ENCODE results near the gene PPP2R2C.

Gene PPP2R2C

DNA sequence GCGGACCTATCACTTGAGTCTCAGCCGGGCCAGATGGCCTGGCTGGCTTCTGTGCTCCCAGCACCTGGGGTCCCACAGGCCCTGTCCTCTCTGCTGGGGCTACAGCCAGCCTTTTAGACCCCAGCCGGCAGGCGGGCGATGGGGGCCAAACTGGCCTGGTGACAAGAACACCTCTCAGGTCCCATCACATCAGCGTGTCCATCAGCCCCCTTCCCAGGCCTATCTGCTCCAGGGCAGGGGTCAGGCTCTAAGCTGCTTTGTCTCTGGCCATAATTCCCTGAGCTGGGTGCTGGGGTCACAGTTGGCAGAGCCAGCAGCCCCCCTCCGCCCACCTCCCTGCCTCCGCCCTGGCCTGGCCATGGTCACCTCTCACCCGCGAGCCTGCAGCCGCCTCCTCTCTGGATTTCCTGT is 77.7 kb downstream of the PPP2R2C start:
- DNase-seq: no peak

DNA sequence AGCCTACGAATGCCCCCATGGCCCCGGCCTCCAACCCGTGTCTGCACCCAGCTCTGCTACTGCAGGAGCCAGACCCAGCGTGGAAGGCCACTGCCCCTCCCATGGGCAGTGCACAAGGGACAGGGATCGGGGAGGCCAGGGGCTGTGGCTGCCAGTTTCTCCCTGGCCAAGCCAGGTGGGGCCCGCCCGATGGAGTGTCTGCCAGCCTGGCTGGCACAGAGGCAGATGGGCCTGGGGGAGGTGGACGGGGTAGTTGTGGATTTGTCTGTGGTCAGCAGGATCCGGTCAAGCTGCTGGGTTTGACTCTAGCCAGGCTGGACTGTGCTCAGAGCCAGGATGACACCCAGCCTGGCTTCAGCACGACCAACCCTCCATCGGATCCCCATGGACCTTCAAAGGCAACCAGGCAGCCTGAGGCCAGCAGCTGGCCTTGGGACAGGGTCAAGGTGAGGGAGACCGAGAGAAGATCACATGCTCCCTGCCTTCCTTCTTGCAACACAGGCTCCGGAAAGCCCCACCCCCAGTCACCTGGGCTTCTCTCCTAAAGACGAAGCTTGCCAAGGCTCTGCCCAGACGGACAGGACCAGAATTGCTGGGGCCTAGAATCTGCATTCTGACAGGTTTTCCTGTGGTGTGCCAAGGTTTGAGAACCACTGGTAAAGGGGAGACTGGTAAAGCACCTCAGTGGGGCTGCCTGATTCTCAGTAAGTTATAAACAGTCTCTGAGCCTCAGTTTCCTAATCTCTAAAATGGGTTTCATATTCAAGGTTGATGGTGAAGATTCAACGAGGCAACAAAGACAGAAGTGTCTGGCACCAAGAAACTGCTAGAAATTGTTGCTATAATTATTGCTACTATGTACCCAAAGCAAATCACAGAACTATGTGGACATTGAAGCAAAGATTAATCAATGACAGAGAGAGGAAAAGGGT is 78.6 kb downstream of the PPP2R2C start:
- DNase-seq: no peak

DNA sequence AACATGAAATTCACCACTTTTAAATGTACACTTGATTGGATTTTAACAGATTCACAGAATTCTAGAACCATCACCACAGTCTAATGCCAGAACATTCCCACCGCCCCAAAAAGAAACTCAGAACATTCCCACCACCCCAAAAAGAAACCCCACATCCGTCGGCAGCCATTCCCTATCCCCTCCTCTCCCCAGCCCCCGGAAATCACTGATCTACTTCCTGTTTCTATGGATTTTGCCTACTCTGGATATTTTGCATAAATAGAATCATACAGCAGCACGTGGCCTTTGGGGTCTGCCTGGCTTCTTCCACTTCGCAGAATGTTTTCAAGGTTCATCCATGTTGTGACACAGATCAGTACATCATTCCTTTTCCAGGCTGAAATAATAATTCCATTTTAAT is 79.3 kb downstream of the PPP2R2C start:
- DNase-seq: no peak

DNA sequence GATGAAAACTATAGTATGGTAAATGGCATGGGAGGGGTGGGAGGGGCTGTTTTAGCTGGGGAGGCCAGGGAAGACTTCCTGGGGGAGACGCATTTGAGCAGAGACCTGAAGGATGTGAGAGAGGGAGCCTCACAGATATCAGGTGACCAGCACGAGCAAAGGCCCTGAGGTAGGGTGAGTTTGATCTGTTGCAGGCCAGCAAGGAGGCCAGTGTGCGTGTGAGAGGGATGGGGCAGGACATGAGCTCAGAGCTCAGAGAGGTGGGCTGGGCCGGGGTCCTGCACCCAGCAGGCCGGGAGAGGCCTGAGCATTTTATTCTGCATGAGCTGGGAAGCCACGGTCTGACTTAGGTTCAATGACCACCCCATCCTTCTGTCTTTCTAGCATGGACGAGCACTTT is 80.0 kb downstream of the PPP2R2C start:
- DNase-seq: no peak

DNA sequence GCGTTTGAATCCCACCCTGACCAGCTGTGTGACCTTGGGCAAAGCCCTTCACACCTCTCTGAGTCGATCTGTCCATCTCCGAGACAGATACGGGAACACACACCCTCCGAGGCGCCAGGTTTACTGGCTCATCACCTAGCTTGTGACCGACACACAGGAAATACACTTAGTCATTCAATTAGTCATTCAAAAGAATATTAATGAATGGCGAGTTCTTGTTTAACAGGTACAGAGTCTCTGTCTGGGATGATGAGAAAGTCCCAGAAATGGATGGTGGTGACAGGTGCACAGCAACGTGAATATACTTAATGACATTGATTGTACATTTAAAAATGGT is 80.6 kb downstream of the PPP2R2C start:
- DNase-seq: no peak

DNA sequence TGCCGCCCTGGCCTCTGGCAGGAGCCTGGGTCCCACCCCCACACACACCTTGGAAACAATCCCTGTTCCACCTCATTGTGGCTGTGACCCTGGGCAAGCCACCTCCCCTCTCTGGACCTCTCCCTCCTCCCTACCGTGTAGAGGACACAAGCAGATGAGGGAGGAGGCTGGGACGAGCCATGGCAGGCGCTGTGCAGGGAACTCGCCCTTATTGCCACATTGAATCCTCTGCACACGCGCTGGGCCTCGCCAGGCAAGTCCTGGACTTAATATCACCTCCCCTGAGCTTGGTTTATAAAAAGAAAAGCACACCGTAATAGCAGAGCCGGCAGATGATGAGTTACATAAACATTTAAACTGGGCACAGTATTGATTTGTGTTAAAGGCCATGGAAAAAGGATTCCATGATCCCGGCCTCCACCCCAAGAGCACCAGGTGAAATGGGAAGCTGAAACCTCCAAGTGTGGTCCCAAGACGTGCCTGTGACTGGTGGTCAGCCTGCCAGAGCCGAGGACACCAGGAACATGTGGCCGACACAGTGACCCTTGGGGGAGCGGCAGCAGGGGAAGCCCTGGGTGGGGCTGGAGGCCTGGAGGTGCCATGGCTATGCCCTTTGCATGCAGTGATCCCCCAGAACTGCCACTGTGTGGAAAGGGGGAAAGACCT is 81.1 kb downstream of the PPP2R2C start:
- no peak for DNase-seq

DNA sequence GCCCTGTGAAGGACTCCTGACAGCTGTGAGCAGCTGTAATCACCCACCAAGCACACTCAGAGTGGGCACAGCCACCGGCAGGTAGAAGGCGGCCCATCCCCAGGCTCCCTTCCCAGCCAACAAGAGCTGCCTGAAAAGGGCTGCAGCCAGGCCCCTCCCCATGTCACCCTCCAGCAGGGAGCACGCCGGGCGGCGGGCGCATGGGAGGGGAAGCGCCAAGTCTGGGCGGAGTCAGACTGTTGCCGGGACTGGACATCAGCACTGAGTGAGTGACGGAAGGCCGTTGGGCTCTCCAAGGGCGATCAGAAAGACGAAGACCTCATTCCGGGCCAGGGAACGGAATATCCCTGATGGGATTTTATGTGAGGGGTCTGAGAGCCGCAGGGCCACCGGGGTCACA is 82.1 kb downstream of the PPP2R2C start:
- DNase-seq: no peak

DNA sequence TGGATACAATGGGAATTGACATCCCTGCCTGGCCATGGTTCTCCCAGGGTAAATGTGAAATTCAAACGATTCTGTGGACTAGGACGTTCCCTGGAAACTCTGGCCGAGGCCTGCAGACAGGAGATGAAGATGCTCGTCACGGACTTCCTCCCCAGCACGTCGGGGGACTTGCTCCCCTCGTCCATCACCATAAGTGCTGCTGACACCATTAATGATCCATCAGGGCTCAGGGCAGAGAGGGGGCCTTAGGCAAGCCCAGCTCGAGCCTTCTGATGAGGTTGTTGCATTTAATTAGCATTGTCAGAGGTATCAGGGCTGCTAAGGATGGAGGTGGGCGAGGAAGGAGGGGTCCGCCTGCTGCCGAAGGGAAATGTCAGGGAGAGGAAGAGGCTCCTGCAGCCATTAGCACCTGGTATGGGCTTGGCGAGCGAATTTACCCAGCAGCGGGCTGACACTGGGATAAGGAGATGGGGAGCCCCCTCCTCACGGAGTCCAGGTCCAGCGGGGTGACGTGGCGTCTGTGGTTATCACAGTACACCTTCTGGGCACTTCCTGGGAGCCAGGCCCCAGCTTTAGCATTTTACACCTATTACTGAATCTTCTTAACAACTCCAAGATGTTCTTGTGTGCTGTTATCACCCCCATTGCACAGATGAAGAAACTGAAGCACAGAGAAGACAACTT is 83.1 kb downstream of the PPP2R2C start:
- DNase-seq: no peak

DNA sequence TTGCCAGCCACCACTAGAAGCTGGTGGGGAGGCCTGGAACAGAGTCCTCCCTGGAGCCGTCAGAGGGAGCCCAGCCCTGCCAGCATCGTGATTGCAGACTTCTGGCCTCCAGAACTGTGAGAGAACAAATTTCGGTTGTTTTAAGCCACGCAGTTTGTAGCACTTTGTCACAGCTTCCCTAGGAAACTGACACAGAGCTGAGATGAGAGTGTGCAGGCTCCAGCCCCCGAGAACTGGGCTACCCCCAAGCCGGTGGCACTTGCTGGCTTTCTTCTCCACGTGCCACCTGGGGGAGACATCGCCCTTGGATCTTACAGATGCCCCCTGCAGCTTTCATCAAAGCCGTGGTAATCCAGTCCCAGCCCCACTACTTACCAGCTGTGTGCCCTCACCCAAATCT is 83.7 kb downstream of the PPP2R2C start:
- no peak for DNase-seq

DNA sequence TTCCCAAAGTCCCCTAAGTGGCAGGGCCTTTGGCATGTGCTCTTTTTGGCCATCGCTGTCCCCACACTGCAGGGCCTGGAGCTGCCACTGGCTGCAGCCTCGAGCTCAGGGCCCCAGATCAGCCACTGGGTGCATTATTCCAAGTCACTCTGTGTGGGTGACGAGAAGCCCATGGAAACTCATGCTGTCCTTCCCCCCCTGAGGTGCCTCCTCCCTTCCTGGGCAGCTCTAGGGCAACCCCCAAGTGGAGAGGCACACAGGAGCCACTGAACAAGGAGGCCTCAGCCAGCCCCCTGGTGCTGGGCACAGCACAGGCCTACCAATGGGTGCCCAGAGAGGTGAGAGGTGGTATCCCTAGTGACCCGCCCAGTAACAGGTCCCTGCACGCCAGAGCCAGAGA is 84.5 kb downstream of the PPP2R2C start:
- no peak for DNase-seq

DNA sequence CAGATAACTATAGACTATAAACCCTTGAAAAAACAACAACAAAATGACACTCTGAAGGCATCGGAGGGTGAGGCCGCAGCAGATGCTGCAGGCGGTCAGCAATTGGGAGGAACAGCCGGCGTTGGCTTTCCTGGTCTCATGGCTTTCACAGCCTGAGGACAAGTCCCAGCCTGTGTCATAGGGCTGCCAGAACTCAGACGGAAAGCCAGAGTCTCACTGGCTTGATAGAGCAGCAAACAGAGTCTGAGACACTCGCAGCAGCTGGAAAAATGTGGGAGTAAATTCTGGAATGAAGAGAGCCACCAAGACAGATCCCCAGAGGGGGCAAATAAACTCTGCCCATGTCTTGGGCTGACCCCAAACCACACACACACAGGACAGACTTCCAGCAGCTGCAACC is 86.3 kb downstream of the PPP2R2C start:
- no peak for DNase-seq

DNA sequence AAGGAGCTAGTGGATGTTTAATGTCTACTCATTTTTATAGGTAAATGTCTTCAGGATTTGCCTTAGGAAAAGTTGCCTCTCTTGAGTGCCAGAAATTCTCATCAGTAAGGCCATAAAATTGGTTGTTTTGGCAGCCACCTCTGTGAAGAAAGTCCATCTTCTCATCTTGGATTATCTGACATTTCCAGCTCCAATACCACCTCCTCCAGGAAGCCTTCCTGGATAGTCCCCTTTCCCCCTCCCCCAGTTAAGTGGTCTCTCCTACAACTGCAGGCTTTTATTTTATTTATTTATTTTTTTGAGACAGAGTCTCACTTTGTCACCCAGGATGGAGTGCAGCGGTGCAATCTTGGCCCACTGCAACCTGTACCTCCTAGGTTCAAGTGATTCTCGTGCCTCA is 87.1 kb downstream of the PPP2R2C start:
- DNase-seq: no peak

DNA sequence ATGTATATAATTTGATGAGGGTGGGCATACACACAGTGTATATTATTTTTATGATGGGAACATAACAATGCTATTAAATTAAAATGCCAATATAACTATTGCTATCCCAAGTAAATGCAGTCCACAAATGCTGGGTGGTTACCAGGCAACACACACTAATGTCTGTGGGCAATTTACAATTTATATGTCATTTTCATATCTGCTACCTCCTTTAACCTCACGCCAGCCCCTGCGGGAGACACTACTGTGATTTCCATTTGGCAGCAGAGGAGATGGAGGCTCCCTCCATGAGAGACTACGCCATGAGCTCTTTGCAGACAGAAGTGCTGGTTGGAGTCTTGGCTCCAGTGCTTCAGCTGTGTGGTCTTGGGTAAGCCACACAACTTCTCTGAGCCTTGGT is 87.9 kb downstream of the PPP2R2C start:
- DNase-seq: no peak

DNA sequence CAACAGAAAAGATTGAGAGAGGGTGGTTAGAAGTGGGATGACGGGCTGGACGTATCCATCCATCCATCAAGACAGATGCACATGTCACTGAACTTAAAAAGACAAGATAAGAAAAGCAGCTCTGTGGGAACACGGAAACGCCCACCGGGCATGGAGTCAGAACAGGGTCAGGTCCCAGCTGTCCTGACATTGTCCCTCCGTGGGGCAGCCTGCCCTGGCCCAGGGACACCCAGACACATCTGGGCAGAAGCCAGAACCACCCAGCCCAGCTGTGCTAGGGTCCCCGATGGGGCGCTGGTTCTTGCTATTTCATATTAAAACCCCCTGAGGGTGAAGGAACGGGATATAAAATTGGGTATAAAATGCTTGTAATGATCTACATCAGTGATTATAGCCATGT is 88.5 kb downstream of the PPP2R2C start:
- DNase-seq: no peak

DNA sequence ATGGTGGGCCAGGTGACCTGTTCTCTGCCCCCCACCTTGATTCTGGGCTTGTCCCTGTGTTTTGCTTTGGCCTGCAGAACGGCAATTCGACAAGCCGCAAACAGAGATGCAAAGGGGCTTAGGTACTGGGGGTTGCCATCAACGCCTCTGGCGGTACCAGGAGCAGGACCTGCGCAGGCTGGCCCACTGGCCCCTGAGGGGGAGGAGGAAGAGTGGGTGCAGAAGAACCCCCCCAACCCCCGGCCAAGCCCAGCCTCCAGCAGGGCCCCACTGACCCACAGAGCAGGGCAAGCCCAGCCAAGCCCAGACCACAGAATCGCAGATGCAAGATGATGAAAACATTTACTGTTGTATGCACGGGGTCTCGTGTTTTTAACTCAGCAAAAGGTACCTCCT is 89.4 kb downstream of the PPP2R2C start:
- no peak for DNase-seq

DNA sequence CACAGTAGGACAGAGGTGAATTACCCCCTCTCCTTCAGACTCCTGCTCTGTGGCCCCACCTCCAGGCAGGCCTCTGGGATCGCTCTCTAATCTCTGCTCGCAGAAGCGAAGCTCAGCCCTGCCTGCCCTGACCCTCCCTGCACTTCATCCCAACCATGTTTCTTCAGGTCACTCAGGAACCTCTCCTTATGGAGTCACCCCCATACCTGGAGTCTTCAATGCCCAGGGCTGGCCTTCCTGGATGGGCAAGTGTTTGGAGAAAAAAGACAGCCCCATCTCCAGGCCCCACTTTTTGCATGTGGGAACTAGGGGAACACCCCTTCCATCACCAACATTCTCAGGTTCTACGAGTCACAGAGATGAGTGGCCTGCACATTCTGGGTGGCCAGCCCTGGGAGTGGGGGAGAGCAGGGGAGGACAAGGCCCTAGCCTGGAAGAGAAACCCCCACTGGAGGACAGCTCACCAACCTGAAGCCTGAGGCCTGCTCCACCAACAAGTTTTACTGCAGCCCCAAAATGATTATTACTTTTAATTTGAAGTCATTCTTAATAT is 90.8 kb downstream of the PPP2R2C start:
- DNase-seq: no peak

DNA sequence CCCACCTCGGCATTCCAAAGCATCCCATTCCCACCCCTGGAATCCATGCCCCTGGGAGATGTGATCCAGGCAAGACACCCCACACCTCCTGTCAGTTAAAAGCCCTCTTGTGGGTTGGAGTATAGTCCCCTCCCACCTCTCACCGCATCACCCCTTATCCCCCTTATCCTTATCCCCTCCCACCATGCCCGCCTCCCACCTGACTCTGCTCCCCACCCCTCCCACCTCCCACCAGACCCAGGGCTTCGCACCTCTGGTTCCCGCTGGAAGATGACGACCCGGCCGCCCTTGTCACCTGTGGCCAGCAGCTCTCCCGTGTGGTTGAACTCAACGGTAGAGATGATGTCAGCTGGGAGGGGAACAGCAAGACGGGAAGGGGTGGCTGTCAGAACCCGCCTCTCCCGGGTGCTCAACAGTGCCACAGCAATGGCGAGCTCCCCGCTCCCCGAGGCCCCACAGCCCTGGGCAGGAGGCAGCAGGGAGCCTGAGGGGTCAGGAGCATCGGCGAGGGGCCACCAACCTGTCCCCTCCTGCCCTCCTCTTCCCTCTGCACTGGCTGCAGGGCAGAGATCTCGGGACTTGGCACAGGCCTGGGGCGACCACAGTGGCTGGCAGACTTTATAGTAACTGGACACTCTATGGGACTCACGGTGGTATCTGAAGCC is 91.5 kb downstream of the PPP2R2C start:
- DNase-seq: no peak

DNA sequence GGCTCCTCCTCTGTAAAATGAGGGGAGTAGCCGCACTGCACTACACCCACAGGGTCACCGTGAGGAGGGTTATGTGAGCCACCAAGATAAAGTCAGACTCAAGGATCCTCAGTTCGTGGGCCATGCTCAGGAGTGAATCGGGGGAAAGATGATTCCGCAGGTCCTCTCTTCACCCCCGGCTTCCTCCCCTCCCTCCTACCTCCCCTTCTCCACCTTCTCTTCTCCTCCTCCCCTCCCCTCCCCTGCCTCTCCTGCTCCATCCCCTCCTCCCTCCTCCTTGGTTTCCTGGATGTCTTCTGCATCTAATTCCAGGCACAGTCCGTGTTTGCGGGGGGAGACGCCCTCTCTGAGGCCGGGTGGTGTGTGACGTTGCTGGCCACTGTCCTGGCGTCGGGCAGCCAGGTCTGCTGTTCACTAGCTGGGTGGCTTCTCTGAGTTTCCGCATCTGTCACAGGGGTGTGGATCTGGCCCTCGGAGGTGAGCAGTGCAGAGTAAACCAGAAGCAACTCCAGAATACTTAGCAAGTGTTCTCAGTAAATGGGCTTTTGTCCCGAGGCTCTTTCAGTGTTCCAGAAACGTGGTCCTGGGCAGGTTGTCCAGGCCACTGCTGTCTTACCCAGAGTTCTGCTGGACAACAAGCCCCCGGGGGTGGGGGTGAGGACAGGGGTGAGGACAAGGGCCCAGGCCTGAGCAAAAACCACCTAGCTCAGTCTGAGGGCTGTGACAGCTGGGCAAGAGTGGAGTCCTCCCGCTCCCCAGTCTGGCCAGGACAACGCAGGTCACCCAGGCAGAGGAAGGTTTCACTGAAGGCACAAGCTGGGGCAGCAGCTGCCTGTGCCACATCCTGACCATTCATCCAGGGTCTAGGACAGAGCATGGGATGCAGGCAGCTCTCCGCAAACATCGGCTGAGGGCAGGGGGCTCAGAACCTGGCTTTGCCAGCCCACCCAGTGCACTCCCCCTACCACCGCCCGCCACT is 92.4 kb downstream of the PPP2R2C start:
- DNase-seq: no peak

DNA sequence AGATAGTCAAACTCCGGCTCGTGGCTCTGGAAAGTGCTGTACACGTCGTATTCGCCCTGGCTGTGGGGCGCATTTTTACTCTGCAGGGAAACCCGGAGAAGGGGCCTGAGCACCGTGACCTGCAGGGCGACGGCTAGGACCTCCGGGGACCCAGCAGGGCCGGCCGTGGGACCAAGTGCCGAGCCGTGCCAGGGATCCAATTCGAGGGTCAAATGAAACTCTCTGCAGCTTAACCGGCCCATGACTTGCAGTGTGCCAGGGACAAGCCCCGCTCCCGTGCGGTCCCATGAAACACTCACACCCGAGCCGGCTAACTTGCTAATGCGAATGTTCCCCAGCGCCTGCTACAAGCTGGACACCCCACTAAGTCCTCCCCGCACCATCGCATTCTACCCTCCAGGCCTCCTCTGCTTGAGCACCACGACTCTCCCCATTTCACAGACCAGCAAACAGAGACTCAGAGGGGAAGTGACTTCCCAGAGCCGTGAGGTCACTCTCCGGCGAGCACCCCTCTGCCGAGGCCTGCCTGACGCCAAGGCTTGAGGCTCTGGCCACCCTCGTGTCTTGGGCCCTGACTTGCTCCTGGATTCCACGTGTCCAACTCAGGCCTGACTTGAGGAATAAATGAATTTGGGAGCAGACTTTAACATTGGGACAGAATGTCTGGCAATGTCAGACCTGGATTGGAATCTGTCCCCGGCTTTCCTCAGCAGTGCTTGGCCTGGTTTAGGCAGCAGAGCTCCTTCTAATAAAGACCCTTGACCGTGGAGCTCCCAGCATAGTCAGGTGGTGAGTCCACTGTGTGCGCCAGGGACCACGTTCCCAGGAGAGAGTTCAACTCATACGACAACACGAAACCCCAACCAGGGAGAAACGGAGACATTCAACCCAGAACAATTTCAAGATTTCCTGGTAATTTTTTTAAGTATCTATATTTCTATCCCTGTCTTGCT is 93.6 kb downstream of the PPP2R2C start:
- no peak for DNase-seq

DNA sequence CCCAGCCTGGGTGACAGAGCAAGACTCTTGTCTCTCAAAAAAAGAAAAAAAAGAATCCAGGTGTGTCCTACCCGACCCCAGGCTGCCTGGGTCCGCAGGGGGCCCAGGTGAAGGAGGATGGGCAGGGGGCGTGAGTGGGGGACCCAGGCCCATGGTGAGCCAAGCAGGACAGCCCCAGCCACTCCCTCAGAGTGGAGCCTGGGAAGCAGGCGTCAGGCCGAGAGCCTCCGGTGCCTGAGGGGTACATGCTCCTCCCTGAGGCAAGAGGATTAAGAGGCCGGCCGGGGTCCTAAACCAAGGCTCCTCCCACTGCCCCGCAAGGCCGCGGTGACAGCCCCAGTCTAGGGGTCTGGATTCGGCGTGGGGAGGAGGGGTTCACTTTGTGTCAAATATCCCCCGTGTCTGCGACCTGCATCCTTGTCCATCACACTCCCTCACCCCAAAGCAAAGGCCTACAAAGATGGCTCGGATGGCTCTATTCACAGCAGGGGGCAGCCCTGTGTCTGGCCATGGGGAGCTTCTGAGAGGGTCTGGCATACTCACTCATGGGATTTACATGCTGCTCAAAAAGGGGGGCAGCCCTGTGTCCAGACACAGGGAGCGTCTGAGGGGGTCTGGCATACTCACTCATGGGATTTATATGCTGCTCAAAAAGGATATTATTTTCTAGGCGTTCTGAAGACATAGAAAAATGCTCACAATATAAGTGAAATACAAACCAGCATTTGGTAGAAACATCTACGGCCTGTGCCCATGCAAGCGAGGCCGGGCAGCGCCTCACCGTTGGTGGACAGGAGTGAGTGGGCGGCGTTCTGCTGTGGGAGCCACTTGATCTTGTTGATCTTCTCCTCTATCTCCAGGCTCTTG is 94.6 kb downstream of the PPP2R2C start:
- DNase-seq: no peak
